Ovary (tissue), 9 donors: ENCODE data around the gene GRIK1. TPM values are rescaled to one million over a fixed set of nuclear protein-coding genes. Genes with fewer than 3 reads are reported as not detected.

ENCODE experiments used
- DNase-seq, 5 donors: peaks; one replicate each; pipeline ENCODE4 v3.0.0-alpha.2; 2019 to 2020
- H3K27ac ChIP-seq, 2 donors: fragments of 200-600 bp; one replicate each; pipeline versions ENCODE4 v1.5.1 to v1.8.0; 2019 to 2022
- H3K27me3 ChIP-seq: fragments of 200-600 bp; one replicate; pipeline ENCODE4 v1.8.0; 2022
- H3K36me3 ChIP-seq: fragments of 200-600 bp; sonication (generic); one replicate; pipeline ENCODE4 v1.5.1; 2019
- H3K4me1 ChIP-seq: one replicate; pipeline ENCODE4 v1.8.1; 2013; ENCODE audit warnings: mild to moderate bottlenecking, moderate library complexity; ENCODE audit not compliant: insufficient read depth
- H3K4me3 ChIP-seq: fragments of 200-600 bp; sonication (generic); one replicate; pipeline ENCODE4 v1.5.1; 2017
- H3K9me3 ChIP-seq, 2 donors: fragments of 200-600 bp in 1 of 2; sonication (generic) in 1 of 2; one replicate each; pipeline versions ENCODE4 v1.5.1 to v1.8.1; 2013 to 2019; ENCODE audit warnings: mild to moderate bottlenecking in 1 of 2, moderate library complexity in 1 of 2
- CTCF ChIP-seq, 3 donors: fragments of 450-650 bp in 2 of 3; fragments of 200-600 bp in 1 of 3; IDR thresholded peaks; one replicate each; pipeline versions ENCODE4 v1.5.1 to v1.8.0; 2016 to 2022; ENCODE audit warnings: antibody characterized with exemption in 3 of 3, mild to moderate bottlenecking in 1 of 3
- EP300 ChIP-seq: sonication (generic); formaldehyde crosslinking; IDR thresholded peaks from one replicate; pipeline ENCODE4 v1.6.1; 2017; ENCODE audit warnings: antibody characterized with exemption
- POLR2A ChIP-seq: fragments of 450-650 bp; IDR thresholded peaks from one replicate; pipeline ENCODE4 v1.6.1; 2017; ENCODE audit warnings: antibody characterized with exemption, mild to moderate bottlenecking, moderate library complexity
- WGBS, 3 donors: extraction: QIAGEN DNeasy Blood & Tissue Kit in 1 of 3; methylation state at CpG; one replicate each; pipeline versions ENCODE4 v1.1.5 to v1.1.7; 2013 to 2017; 5-methylcytosine and 5-hydroxymethylcytosine counted together
- intact Hi-C, 4 donors: fragments of 100-400 bp; cut with DNase I; formaldehyde crosslinking; loops; one replicate each; pipeline versions ENCODE4 v1.11.0 to v1.15.1; 2022 to 2023
- polyA plus RNA-seq, 2 donors: library from polyadenylated mRNA; stranded (reverse); fragments of 200-250 nt in 1 of 2; fragments of 350-450 nt in 1 of 2; fragmentation: Illumina TruSeq in 1 of 2; extraction: RNeasy Lipid Tissue Mini Kit (QIAGEN cat#74804) in 1 of 2; gene quantifications; one replicate each; pipeline ENCODE4 v1.2.3, GENCODE V29; 2013 to 2014
- total RNA-seq, 7 donors: library from RNA; depleted of rRNA in 2 of 7; stranded (reverse); fragments of >200 nt in 2 of 7; fragmentation: NEBNext Ultra II Directional in 3 of 7; extraction: Animal tissue kit (Norgen Biotek cat#: 25700) in 3 of 7; gene quantifications; one replicate each; pipeline versions ENCODE4 v1.1.0 to v1.2.4, GENCODE V29; 2016 to 2023
- donor health status: DM: no; HTN: no; CAD: no; lungs with moderate emphysema.
- donor health status: DM: no; HTN: no; CAD: no.
- donor health status: Bipolar disorder and iron deficiency.
- donor health status: DM: yes; HTN: yes; CAD: no.
- donor health status: DM: no; HTN: no; CAD: no.
- donor health status: DM: yes; HTN: yes; CAD: no.

The GRIK1 gene
- total and polyA plus RNA-seq, 9 donors, result 0.15 to 1.3 (median 0.34) TPM; not detected in 4

- DNase-seq, result no peak
- Histone ChIP-seq H3K9me3 (no peaks in the 10 kb centered on the region), H3K36me3 (no peaks in the 10 kb centered on the region), H3K4me3 (no peak overlapping the region), H3K27ac (no peak overlapping the region), H3K27me3 (no peaks in the 10 kb centered on the region), H3K4me1 (no peaks in the 10 kb centered on the region)
- TF ChIP-seq POLR2A (no peak), EP300 (no peak), CTCF (IDR thresholded peaks at IDR 0.05) (no peak)
- 93 to 99% (median 97%) methylated on average over 4 of the region's 4 CpGs for WGBS, 3 donors
- intact Hi-C loops, result no loop called here
These were observed 259.5 kb downstream of the GRIK1 start for GRCh38 chr21:29680273-29680672.

- DNase-seq, result no peak
- no peak overlapping the region for H3K4me3 ChIP-seq
- no peaks in the 10 kb centered on the region for H3K9me3 ChIP-seq
- H3K36me3 ChIP-seq, result no peaks in the 10 kb centered on the region
- TF ChIP-seq EP300, result no peak
- TF ChIP-seq CTCF (IDR thresholded peaks at IDR 0.05), result no peak
- TF ChIP-seq POLR2A, result no peak
- H3K27me3 ChIP-seq, result no peaks in the 10 kb centered on the region
- intact Hi-C loops, result no loop called here
- WGBS, 3 donors, result 24 to 48% (median 24%) methylated on average over 1 of the region's 1 CpG
- H3K27ac ChIP-seq, result no peak overlapping the region
- H3K4me1 ChIP-seq, result no peaks in the 10 kb centered on the region
These were observed 261.2 kb downstream of the GRIK1 start for GRCh38 chr21:29678626-29679025.

- Histone ChIP-seq H3K4me3 (no peak overlapping the region), H3K9me3 (no peaks in the 10 kb centered on the region), H3K36me3 (no peaks in the 10 kb centered on the region), H3K4me1 (no peaks in the 10 kb centered on the region), H3K27ac (no peak overlapping the region), H3K27me3 (no peaks in the 10 kb centered on the region)
- intact Hi-C loops, result no loop called here
- 88 to 91% (median 88%) methylated on average over 4 of the region's 4 CpGs for WGBS, 3 donors
- DNase-seq, result no peak
- TF ChIP-seq CTCF (IDR thresholded peaks at IDR 0.05), result no peak
- no peak for TF ChIP-seq POLR2A
- no peak for TF ChIP-seq EP300
These were observed 262.5 kb downstream of the GRIK1 start for GRCh38 chr21:29677326-29677725.

GRCh38 chr21:29676395-29676794, 263.4 kb downstream of the GRIK1 start:
- no peak overlapping the region for H3K27ac ChIP-seq
- intact Hi-C loops, result no loop called here
- no peak overlapping the region for H3K4me3 ChIP-seq
- H3K27me3 ChIP-seq, result no peaks in the 10 kb centered on the region
- WGBS, 3 donors, result 53 to 72% (median 71%) methylated on average over 4 of the region's 4 CpGs
- H3K4me1 ChIP-seq, result no peaks in the 10 kb centered on the region
- H3K9me3 ChIP-seq, result no peaks in the 10 kb centered on the region
- no peaks in the 10 kb centered on the region for H3K36me3 ChIP-seq
- DNase-seq, result no peak
- TF ChIP-seq POLR2A (no peak), CTCF (IDR thresholded peaks at IDR 0.05) (no peak), EP300 (no peak)

- H3K27ac ChIP-seq, result no peak overlapping the region
- no peaks in the 10 kb centered on the region for H3K27me3 ChIP-seq
- intact Hi-C loops, result no loop called here
- WGBS, 3 donors, result 48 to 59% (median 50%) methylated on average over 1 of the region's 1 CpG
- H3K36me3 ChIP-seq, result no peaks in the 10 kb centered on the region
- H3K9me3 ChIP-seq, result no peaks in the 10 kb centered on the region
- no peak for DNase-seq
- TF ChIP-seq POLR2A (no peak), EP300 (no peak), CTCF (IDR thresholded peaks at IDR 0.05) (no peak)
- no peaks in the 10 kb centered on the region for H3K4me1 ChIP-seq
- H3K4me3 ChIP-seq, result no peak overlapping the region
These were observed 264.3 kb downstream of the GRIK1 start for GRCh38 chr21:29675451-29675850.
